GM12891 (cell line): ENCODE results near the gene ECSCR.

Source experiments
- POLR2A ChIP-seq: IDR thresholded peaks from 2 replicates; pipeline ENCODE4 v1.6.1; 2011; ENCODE audit warnings: low read depth, low read length, control low read depth
- POLR2AphosphoS5 ChIP-seq: IDR thresholded peaks from 2 replicates; pipeline ENCODE4 v1.6.1; 2011; ENCODE audit warnings: low read depth, low read length, control low read depth
- TAF1 ChIP-seq: IDR thresholded peaks from 2 replicates; pipeline ENCODE4 v1.6.1; 2011; ENCODE audit warnings: low read depth, low read length, control low read depth

GRCh38 chr5:139426203-139426885, 36.2 kb downstream of the ECSCR start:
- TF ChIP-seq POLR2A: no peak
- TF ChIP-seq TAF1: no peak
- no peak for TF ChIP-seq POLR2AphosphoS5
